Colon (tissue), 2 donors: ENCODE data around the gene MLH3.

Experiments
- FAIRE-seq: peaks from 2 replicates; lab custom pipeline; 2012; peaks lifted over from hg19 to GRCh38; lab: Jason Lieb, UNC
- donor health status: control.
- donor health status: control.

MLH3 gene

DNA sequence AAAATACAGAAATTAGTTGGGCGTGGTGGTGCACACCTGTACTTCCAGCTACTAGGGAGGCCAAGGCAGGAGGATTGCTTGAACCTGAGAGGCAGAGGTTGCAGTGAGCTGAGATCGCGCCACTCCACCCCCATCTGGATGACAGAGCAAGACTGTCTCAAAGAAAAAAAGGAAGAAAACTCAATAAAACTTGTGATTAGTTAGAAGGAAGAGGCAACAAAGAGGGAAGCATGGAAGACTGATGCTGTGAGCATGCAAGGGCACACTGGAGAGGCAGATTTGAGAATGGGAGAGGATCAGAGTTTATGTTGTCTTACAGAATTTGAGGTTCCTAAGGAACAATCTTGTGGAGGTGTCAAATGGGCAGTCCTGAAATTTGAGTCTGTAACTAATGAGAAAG is 15.4 kb upstream of the MLH3 start:
- no peak for FAIRE-seq

- no peak for FAIRE-seq
Observed at GRCh38 chr14:75064205-75064567, 12.9 kb upstream of the MLH3 start.

GRCh38 chr14:75063491-75064204 is 12.4 kb upstream of the MLH3 start, which contains the start of gene ACYP1:
Gene ACYP1 (minus strand): TSS chr14:75064024. CDS start chr14:75063553, 471 bp downstream.
- FAIRE-seq: no peak

- no peak for FAIRE-seq
Observed at GRCh38 chr14:75063013-75063412, 11.7 kb upstream of the MLH3 start.

DNA sequence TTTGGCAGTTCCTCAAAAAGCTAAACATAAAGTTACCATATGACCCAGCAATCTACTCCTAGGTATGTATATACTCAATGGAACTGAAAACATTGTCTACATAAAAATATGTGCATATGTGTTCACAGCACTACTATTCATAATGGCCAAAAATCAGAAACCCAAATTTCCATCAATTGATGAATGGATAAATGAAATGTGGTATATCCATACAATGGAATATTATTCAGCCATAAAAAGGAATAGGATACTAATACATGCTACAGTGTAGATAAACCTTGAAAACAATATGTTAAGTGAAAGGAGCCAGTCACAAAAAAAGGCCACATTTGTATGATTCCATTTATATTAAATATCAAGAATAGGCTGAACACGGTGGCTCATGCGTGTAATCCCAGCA is 9.2 kb upstream of the MLH3 start:
- no peak for FAIRE-seq

DNA sequence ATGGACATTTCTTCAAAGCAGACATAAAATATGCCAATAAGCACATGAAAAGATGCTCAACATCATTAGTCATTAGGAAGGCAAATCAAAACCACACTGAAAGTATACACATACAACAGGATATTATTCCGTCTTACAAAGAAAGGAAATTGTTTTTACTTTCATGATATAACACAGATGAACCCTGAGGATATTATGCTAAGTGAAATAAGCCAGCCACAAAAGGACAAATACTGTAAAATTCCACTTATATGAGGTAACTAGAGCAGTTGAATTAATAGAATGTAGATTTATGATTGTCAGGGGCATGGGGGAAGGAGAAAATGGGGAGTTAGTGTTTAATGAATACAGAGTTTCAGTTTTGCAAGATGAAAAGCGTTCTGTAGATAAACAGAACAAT is 8.4 kb upstream of the MLH3 start:
- FAIRE-seq: no peak

DNA sequence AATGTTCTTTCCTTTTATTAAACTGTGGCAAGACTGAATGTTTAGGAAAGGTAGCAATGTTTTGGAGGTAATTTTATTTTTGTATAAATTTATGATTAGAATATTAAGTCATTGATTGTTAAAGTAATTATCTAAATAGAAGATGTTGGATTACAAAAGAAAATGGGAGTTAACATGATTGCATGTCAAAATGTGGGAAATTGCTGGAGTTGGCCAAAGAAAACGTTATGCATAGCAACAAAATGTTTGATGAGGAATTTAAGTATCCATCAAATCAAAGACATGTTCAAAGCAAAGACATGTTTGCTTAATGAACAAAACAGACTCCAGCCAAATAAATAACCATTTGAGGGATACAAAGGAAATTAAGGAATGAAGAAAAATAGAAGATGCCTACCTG is 3.2 kb upstream of the MLH3 start:
- FAIRE-seq: no peak

DNA sequence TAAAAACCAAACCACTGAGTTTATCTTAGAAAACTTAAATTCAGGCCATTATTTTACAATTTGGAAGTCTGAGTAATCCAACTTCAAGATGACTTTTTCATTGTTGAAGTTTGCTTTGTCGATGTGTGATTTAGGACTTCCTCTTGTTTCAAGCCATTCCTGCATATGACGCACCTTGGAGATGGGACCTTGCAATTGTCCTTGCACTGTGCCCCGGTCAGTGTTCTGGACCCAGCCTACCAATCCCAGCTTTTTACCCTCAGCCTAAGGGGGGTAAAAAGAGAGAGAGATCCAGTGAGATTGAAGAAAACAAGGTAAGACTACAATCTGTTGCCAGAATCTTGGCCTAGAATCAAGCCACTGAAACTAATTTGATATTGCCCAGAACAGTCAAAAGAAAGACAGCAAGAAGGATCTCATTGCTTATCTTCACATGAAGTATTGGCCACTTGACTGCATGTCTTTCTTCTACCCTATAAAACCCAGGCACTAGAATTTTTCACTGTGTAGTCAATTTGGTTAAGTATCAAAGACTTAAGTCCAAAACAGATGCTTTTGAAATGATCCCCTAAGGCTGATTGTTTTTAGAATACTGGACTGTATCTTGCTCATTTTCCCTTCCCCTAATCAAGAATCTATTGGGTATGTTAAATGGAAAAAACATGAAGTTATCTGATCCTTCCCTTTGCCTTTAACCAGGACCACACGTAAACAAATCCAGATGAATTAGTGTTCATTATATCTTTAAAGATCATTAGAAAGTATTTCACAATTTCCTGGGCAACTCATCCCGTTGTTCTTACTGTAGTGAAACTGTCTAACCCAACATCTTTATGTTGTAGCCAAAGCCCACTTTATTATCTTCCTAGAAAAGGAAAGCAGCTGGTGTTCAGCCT is 2.4 kb upstream of the MLH3 start:
- no peak for FAIRE-seq

- FAIRE-seq: no peak
Observed at GRCh38 chr14:75051556-75051899, 261 bp upstream of the MLH3 start.

GRCh38 chr14:75049731-75050201 is 1.5 kb downstream of the MLH3 start:
- FAIRE-seq: no peak

GRCh38 chr14:75049136-75049535 is 2.1 kb downstream of the MLH3 start:
- no peak for FAIRE-seq

GRCh38 chr14:75048101-75048500 is 3.2 kb downstream of the MLH3 start:
- no peak for FAIRE-seq

DNA sequence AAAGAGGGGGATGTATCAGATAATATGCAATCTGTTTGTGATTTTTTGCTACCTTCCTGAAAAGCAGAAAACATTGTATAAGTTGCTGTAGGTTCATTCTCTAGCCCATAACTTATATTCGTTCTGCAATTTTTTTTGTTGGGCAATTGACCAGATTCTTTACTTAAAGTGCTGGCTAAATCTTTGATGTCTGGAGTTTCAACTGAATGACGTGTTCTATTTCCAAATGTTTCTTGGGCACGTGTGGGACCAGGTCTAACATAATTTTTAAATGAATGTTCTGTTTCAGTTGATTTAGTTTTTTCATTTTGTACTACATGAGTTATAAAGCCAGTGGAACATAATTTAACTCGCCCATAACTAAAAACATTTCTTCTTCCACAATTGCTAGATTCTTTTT is 3.8 kb downstream of the MLH3 start:
- FAIRE-seq: no peak

- FAIRE-seq: no peak
Observed at GRCh38 chr14:75046899-75047298, 4.4 kb downstream of the MLH3 start.

GRCh38 chr14:75046275-75046674 is 5.0 kb downstream of the MLH3 start:
- no peak for FAIRE-seq

GRCh38 chr14:75044752-75045151 is 6.5 kb downstream of the MLH3 start:
- no peak for FAIRE-seq

- FAIRE-seq: no peak
Observed at GRCh38 chr14:75044322-75044721, 6.9 kb downstream of the MLH3 start.

DNA sequence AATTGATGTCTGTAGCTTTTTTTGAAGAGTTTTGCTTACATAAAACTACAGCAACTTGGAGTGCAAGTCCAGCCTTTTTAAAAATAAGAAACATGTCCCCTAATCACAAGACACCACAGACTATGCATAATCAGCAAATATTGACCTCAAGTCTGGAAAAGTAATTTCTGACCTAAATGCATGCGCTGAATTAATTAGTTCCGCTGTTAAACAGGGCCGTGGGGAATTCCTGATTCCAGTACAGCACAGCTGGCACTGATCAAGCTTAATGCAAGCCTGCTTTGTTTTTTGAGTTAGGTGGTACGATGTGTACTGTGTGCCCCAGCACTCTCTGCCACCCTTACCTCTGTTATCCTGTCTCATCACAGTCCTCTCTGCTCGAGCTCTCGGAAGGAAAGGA is 9.2 kb downstream of the MLH3 start:
- no peak for FAIRE-seq

GRCh38 chr14:75041613-75042012 is 9.7 kb downstream of the MLH3 start:
- FAIRE-seq: no peak

- no peak for FAIRE-seq
Observed at GRCh38 chr14:75040959-75041358, 10.3 kb downstream of the MLH3 start.

DNA sequence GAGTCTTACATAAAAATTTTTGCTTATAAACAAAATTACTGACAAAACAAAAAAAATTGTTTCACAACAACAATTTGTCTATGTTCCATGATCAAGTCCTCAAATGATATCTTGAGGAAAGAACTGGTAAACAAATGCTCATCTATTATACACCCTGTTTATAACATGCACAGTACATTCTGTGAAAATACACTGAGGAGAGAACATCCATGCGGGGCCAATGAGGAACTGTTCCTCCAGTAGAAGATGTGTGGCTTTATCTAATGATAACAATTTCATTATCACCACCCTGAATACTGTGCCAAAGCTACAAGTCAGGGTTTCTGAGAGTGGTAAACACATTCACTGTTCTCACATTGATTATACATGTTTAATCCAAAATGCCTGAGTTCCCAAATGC is 10.8 kb downstream of the MLH3 start:
- FAIRE-seq: no peak

- no peak for FAIRE-seq
Observed at GRCh38 chr14:75032939-75033338, 18.3 kb downstream of the MLH3 start.

DNA sequence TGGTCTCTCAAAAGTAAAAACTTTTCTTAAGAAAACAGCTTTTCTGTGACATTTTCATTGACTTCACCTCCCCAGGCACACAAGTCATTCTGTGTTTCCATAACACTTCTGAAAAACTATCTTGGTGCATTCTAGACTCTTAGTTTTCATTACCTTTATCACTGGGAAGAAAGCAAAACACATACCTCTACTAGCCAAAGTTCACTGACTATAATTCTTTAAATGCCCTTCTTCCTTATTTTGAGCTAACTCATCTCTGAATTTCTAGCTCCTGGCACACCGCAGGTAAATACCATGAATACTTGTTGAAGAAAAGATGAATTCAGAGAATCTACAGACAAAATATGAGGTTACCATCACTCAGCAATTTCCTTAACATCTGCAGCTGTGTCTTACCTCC is 21.1 kb downstream of the MLH3 start:
- FAIRE-seq: no peak

- FAIRE-seq: no peak
Observed at GRCh38 chr14:75025876-75026275, 25.4 kb downstream of the MLH3 start.
